ENCODE data around the gene HOMER1.
"Not testable (repeated sequence)": the region's sequence is repeated elsewhere in the genome, so short reads cannot be mapped to it uniquely, and the experiment has no call there.

The HOMER1 gene

GRCh38 chr5:79423296-79423695, 90.6 kb downstream of the HOMER1 start:
- DNase-seq = no peak

- no peak for DNase-seq
These were observed 93.7 kb downstream of the HOMER1 start for GRCh38 chr5:79420248-79420647.

GRCh38 chr5:79418276-79418675, 95.7 kb downstream of the HOMER1 start:
- no peak for DNase-seq

- no peak for DNase-seq
These were observed 96.4 kb downstream of the HOMER1 start for GRCh38 chr5:79417495-79417894.

GRCh38 chr5:79416499-79416898, 97.4 kb downstream of the HOMER1 start:
- DNase-seq = peak in 3 of 51 donors; percentile 0 to 8 (median 1)

- DNase-seq = no peak
These were observed 100.8 kb downstream of the HOMER1 start for GRCh38 chr5:79413112-79413511.

- no peak for DNase-seq
These were observed 105.9 kb downstream of the HOMER1 start for GRCh38 chr5:79408028-79408427.

- no peak for DNase-seq
These were observed 106.3 kb downstream of the HOMER1 start for GRCh38 chr5:79407591-79407990.

- DNase-seq = no peak
These were observed 112.7 kb downstream of the HOMER1 start for GRCh38 chr5:79401216-79401615.

GRCh38 chr5:79399046-79399445, 114.9 kb downstream of the HOMER1 start:
- DNase-seq = no peak

- DNase-seq = no peak
These were observed 116.9 kb downstream of the HOMER1 start for GRCh38 chr5:79397080-79397479.

GRCh38 chr5:79396265-79396664, 117.7 kb downstream of the HOMER1 start:
- no peak for DNase-seq

GRCh38 chr5:79395296-79395695, 118.6 kb downstream of the HOMER1 start:
- no peak for DNase-seq

GRCh38 chr5:79392776-79393175, 121.2 kb downstream of the HOMER1 start:
- DNase-seq = no peak

- no peak for DNase-seq
These were observed 127.3 kb downstream of the HOMER1 start for GRCh38 chr5:79386679-79387078.

- DNase-seq = not testable (repeated sequence)
These were observed 128.8 kb downstream of the HOMER1 start for GRCh38 chr5:79385126-79385525.

GRCh38 chr5:79378510-79379186, 135.3 kb downstream of the HOMER1 start:
- DNase-seq = no peak

GRCh38 chr5:79357398-79357797, 156.5 kb downstream of the HOMER1 start:
- no peak for DNase-seq

- DNase-seq = no peak
These were observed 164.1 kb downstream of the HOMER1 start for GRCh38 chr5:79349881-79350280.

- DNase-seq = no peak
These were observed 164.9 kb downstream of the HOMER1 start for GRCh38 chr5:79349047-79349446.

GRCh38 chr5:79346420-79346824, 167.5 kb downstream of the HOMER1 start:
- DNase-seq = peak in 1 of 51 donors; percentile 4

- DNase-seq = no peak
These were observed 179.9 kb downstream of the HOMER1 start for GRCh38 chr5:79333852-79334557.

GRCh38 chr5:79330071-79330470, 183.9 kb downstream of the HOMER1 start:
- no peak for DNase-seq

All from hypothalamus (tissue), 51 donors.